ENCODE data around the gene COL11A2.
"Not testable (repeated sequence)": the region's sequence is repeated elsewhere in the genome, so short reads cannot be mapped to it uniquely, and the experiment has no call there.

The COL11A2 gene

DNA sequence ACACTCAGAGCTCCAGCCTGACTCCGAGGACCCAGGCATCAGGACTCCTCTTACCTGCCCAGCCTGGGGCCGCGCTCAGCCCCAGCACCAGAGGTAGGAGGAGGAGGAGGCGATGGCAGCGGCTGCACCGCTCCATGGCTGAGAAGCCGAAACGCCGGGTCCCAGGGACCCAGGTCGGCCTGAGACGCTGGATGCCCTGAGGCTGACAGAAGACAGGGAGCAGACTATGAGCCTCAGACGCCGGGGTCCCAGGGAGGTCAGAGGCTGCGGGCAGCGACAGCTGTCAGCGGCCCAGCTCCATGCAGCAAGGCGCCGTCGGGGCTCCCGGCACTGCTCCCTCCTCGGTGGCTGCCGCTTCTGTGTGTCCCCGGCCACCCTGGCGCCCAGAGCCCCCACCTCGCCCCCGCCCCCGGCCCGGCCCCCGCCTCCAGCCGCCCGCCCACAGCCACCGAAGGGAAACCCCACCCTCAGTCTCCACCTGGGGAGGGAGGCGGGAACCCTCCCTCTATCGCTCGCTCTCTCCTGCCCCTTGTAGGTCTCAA, at the start of gene COL11A2:
COL11A2 (minus strand) TSS at position 363 of the 542 bp plus-strand sequence; CDS start at position 136, 227 bp downstream.
- DNase-seq, result peak in 1 of 56 donors; percentile 21

GRCh38 chr6:33241968-33242367, 49.7 kb upstream of the COL11A2 start:
- no peak for DNase-seq

- no peak for DNase-seq
These were observed 45.5 kb upstream of the COL11A2 start for GRCh38 chr6:33237741-33238140.

GRCh38 chr6:33236852-33237251, 44.6 kb upstream of the COL11A2 start:
- DNase-seq, result no peak

DNA sequence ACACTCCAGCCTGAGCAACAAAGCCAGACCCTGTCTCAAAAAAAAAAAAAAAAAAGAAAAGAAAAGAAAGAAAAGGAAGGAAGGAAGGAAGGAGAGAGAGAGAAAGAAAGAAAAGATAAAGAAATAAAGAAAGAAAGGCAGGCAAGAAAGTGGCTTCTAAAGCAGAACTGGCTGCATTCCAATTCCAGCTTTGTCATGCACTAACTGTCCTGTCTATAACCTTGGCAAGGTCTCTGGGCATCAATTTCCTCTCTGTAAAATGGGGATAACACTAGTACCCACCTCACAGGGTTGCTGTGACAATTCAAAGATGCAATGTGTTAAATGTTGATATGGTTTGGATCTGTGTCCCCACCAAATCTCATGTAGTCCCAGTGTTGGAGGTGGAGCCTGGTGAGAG, 44.1 kb upstream of the COL11A2 start:
- no peak for DNase-seq

DNA sequence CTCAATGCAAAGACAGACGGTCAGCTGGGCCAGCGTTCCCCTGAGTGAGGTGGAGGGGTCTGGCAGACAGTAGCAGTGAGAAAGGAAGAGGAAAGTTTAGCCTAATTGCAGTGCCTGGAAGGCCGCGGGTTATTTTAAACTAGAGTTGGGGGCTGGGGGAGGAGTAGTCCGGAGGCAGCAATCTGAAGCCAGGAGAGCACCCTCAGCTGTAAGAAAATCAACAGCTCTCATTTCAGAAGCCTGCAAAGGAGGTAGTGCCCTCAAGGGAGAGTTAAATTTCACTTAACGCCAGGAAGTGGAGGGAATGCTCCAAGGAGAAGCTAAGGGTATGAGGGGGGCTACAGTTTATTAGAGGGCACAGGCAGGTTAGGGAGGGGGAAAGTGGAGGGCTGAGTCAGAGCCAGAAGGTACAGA, 43.0 kb upstream of the COL11A2 start:
- no peak for DNase-seq

DNA sequence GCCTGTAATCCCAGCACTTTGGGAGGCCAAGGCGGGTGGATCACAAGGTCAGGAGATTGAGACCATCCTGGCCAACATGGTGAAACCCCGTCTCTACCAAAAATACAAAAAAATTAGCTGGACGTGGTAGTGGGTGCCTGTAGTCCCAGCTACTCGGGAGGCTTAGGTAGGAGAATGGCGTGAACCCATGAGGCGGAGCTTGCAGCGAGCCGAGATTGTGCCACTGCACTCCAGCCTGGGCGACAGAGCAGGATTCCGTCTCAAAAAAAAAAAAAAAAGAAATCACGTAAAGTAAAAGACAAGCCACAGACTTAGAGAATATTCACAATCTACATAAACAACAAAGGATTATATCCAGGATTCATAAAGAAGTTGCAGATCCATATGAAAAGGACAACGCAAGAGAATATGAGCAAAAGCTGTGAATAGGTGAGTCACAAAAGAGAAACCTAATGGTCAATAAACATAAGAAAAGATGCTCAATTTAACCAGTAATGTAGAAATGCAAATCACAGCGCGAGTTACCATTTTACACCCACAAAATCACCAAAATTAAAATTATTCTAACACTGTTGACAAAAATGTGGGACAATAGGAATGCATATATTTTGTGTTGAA, 34.3 kb upstream of the COL11A2 start:
- DNase-seq, result not testable (repeated sequence)

GRCh38 chr6:33217681-33218080, 25.4 kb upstream of the COL11A2 start:
- no peak for DNase-seq

- DNase-seq, result no peak
These were observed 25.0 kb upstream of the COL11A2 start for GRCh38 chr6:33217246-33217645.

DNA sequence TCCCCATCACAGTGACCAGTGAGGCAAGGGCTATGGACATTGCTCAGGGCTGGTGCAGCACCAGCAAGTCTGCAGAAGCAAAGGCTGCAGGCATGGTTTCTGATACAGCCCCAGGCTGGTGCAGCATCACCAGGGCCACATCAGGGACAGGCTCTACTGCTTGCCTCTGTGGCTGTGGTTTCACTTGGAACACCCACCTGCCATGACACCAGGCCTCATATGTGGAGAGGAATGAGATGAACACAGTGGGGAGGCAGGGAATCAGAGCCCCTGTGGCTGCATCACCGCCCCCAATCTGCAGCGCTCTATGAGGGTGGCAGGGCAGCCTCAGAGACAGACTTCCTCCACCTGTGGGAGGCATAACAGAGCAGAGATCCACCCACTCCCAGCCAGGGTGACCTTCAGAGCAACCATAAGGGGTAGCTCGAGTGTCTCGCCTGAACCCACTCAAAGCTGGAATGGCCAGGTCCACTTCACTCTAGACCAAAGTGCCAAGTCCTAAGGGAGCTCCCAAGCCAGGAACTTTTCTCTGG, 23.9 kb upstream of the COL11A2 start:
- DNase-seq, result no peak

GRCh38 chr6:33215271-33216116, 23.2 kb upstream of the COL11A2 start:
- no peak for DNase-seq

- no peak for DNase-seq
These were observed 21.7 kb upstream of the COL11A2 start for GRCh38 chr6:33213989-33214335.

DNA sequence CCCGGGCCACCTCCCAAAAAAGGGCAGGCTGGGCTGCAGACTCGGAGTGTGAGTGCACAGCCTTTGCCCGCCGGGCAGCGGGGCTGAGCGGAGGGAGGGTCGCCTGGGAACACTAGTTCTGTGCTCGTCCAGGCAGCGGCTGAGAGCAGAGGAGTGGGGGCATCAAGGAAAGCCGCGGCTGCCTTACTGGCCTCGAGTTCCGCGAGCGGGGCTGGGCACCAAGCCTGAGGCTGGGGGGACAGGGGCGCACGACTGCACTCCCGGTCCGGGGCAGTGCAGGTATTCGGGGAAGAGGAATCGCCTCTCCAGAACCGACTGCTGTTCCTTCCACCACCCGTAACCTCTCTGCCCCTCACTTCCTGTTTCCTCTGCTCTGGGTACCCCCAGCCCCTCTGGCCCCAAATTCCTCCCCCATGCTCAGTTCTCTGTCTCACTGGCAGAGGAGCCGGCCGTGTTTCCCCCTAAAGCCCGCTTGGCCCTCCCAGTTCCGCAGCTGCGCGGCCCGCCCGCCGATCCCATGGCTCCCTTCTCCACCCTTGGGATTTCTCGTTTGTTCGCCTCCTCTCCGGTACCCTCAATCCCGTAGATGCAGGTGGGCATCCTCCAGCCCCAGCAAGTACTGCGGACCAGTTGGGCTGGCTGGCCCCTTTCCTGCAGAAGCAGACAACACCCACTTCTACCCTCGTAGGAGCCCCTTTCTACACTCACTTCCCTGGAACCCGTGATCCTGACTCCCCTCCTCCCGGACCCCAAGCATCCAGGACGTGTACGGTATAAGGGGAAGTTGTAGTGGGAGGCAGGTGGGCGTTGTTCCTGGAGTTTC, 21.1 kb upstream of the COL11A2 start:
- DNase-seq, result peak in 7 of 56 donors; percentile 9 to 54 (median 24)

- no peak for DNase-seq
These were observed 20.5 kb upstream of the COL11A2 start for GRCh38 chr6:33212857-33213165.

DNA sequence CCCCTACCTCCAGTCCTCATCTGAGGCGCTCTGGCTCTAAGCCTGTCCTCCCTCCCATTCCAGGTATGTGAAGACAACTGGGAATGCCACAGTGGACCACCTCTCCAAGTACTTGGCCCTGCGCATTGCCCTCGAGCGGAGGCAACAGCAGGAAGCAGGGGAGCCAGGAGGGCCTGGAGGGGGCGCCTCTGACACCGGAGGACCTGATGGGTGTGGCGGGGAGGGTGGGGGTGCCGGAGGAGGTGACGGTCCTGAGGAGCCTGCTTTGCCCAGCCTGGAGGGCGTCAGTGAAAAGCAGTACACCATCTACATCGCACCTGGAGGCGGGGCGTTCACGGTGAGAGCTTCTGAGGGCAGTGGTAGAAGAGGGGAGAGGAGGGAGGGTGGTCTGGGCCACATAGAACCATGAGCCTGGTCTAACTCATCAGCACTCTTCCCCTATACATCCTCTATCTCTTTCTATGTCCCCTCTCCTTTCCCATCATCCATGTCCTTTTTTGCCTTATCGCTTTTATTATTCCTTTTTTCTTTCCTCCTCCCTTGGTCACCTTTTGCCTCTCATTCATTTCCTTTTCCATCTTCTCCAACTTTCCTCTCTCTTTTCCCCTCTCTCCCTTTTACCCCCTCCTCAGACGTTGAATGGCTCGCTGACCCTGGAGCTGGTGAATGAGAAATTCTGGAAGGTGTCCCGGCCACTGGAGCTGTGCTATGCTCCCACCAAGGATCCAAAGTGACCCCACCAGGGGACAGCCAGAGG, 19.6 kb upstream of the COL11A2 start:
- no peak for DNase-seq

- no peak for DNase-seq
These were observed 18.9 kb upstream of the COL11A2 start for GRCh38 chr6:33211136-33211535.

- no peak for DNase-seq
These were observed 17.6 kb upstream of the COL11A2 start for GRCh38 chr6:33209856-33210255.

DNA sequence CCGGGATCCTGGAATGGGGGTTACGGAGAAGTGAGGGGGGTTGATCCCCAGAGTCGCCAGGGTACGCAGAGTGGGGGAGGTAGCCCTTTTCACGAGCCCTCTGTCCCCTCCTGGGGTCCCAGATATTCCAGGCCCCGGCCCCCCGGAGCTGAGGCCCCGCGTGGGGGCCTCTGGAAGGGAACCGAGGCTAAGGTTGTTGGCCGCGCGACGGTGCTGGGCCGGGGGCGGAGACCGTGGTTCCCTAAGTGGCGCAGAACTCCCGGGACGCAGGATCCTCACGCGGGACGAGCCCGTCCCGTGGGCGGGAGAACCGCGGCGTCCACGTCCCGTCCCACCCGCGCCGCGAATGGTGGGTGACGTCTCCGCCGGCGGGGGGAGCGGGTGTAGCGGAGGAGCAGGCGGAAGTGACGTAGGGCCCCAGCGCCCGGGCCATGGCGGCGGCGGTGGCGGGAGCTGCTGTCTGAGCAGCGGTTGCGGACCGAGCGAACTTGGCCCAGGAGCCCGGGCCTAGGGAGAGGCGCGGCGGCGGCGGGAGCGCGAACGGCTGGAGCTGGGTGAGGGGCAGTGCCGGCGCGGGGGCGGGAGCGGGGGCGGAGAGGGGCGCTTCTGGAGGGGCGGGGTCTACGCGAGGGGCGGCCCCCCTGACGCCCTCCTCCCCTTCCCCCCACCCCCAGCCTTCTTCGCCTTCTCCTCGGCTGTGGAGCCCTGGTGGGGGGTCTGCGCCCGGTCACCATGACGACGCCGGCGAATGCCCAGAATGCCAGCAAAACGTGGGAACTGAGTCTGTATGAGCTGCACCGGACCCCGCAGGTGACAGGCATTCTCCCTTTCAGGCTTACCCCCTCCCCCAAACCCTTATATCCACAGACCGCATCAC, 16.1 kb upstream of the COL11A2 start, which contains the start of gene RING1:
RING1 (plus strand) TSS at position 410 of the 877 bp plus-strand sequence; CDS start at position 733, 323 bp downstream.
- DNase-seq, result peak in 52 of 56 donors; percentile 34 to 93 (median 75)

DNA sequence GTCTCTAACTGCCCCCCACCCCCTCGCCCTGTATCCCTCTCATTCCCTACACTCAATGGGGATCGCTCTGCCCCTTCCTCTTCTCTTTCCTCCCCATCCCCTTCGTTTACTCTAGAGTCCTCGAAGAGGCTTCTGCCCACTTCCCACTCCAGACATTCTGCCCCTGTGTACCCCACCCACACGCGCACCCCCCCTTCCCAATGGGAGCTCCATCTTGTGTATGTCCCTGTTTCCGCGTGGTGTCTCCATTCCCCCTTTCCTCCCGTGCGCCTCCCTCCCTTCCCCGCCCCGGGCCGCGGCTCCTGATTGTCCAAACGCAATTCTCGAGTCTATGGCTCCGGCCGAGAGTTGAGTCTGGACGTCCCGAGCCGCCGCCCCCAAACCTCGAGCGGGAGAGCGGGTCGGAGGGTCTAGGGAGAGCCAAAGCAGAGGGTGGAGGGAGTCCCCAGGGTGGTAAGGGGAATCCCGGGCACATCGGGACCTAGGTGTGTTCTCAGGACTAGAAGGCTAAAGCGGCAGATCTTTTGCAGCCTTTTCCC, 15.4 kb upstream of the COL11A2 start:
- DNase-seq, result peak in 11 of 56 donors; percentile 19 to 58 (median 35)

Data from amygdala (tissue), 56 donors.